Cardiac fibroblast (primary cell): ENCODE results near the gene WDR62.

Experiments used
- DNase-seq, 2 donors: peaks; one replicate each; pipeline versions ENCODE4 v3.0.0 to v3.0.0-alpha.2; 2010; ENCODE audit warnings: low read depth in 2 of 2
- H3K4me3 ChIP-seq, 2 donors: replicated peaks in 1 of 2; 1 replicate in 1 of 2; 2 replicates in 1 of 2; pipeline ENCODE4 v1.5.1; 2011; ENCODE audit warnings: low read depth in 2 of 2, low read length in 2 of 2, mild to moderate bottlenecking in 2 of 2, moderate library complexity in 1 of 2
- CTCF ChIP-seq: IDR thresholded peaks from one replicate; pipeline ENCODE4 v1.5.1; 2011; ENCODE audit warnings: low read depth, mild to moderate bottlenecking, low read length, inconsistent platforms

The WDR62 gene

GRCh38 chr19:36101550-36102327 lies 47.0 kb downstream of the WDR62 start:
- TF ChIP-seq CTCF, result no peak
- no peak for DNase-seq
- H3K4me3 ChIP-seq, result no peak overlapping the region

- no peak overlapping the region for H3K4me3 ChIP-seq
- no peak for DNase-seq
- TF ChIP-seq CTCF, result no peak
Observed at GRCh38 chr19:36103040-36103626, 48.4 kb downstream of the WDR62 start.

DNA sequence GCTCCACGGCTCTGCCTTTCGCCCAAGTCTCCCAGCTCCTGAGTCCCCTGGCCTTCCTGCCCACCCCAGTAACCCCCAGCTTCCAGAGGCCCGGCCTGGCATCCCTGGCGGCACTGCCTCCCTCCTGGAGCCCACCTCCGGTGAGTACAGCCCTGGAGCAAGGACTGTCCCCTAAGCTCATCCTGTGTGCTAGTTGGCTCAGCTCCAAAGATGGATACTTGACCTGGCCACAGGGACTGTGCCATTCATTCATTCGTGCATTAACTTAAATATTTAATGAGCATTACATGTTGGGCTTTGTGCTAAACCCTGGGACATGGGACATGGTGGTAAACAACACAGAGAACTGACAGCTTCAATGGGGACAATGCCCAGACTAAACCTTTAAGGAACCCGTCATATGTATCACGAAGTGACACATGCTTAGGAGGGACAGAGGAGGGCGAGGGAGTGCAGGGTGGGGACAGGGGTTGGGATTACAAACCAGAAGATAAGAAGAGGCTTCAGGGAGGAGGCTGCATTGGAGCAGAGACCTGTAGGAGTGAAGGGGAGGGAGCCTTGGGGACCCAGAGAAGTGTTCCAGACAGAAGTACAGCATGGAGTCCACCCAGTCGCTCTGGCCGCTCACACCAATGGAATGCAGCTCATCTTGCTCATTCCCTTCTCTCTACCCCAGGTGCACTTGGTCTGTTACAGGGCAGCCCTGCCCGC lies 49.3 kb downstream of the WDR62 start:
- no peak for TF ChIP-seq CTCF
- DNase-seq, result peak in 1 of 2 donors; percentile 16
- no peak overlapping the region for H3K4me3 ChIP-seq

DNA sequence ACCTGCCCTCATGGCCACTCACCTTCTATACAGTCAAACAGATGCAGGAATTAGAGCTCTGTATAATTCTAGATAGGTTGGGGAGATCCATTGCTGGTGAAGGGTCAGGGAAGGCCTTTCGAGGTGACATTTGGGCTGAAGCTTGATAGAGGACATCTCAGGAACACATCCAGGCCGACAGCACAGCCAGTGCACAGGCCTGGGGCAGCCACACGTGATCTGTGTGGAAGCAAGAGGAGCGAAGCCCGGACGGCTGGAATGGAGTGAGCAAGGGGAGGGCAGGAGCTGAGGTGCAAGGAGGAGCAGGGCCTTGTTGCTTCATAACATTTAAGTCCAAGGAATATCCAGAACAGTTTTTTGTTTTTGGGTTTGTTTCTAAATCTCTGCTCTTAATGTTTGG lies 51.7 kb downstream of the WDR62 start:
- no peak overlapping the region for H3K4me3 ChIP-seq
- TF ChIP-seq CTCF, result no peak
- DNase-seq, result no peak

DNA sequence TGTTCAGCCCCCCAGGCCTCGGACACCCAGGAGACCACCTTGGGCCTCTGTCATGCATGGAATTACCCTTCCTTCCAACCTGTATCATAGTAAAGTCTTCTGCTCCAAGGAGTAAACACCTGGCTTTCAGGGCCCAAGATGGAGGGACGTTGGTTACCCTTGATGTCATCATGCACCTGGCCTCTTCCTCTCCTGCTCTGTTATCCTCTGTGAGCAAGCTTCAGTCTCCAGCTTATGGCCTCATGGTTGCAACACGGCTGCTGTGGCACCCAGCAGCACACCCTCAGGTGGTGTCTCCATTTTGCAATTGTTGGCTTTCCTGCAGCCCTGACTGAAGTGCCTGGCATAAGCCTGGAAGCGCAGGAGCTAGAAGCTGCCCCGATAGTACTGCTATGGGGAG lies 52.3 kb downstream of the WDR62 start:
- H3K4me3 ChIP-seq, result no peak overlapping the region
- DNase-seq, result no peak
- no peak for TF ChIP-seq CTCF

- no peak for DNase-seq
- no peak overlapping the region for H3K4me3 ChIP-seq
- TF ChIP-seq CTCF, result no peak
Observed at GRCh38 chr19:36108684-36109083, 54.0 kb downstream of the WDR62 start.
